Gastrocnemius medialis (tissue), 4 donors: ENCODE data around the gene PRMT1. TPM values are rescaled to one million over a fixed set of nuclear protein-coding genes. Genes with fewer than 3 reads are reported as not detected.

Experiments used
- ATAC-seq, 2 donors: fragments of 150-250 bp; one replicate each; pipeline ENCODE4 v1.9.1; 2016
- DNase-seq, 2 donors: peaks; one replicate each; pipeline ENCODE4 v3.0.0-alpha.2; 2019
- H3K27ac ChIP-seq, 4 donors: fragments of 200-600 bp; sonication (generic); 1 replicate in 1 of 4; 2 replicates in 3 of 4; pipeline ENCODE4 v1.5.1; 2016 to 2018; ENCODE audit warnings: mild to moderate bottlenecking in 2 of 4, moderate library complexity in 1 of 4
- H3K27me3 ChIP-seq, 3 donors: fragments of 200-600 bp; sonication (generic) in 2 of 3; 1 replicate in 1 of 3; 2 replicates in 2 of 3; pipeline versions ENCODE4 v1.5.1 to v1.6.0; 2016 to 2019; ENCODE audit warnings: mild to moderate bottlenecking in 1 of 3, moderate library complexity in 1 of 3
- H3K36me3 ChIP-seq, 2 donors: fragments of 200-600 bp; sonication (generic) in 1 of 2; one replicate each; pipeline ENCODE4 v1.5.1; 2017 to 2018
- H3K4me1 ChIP-seq, 2 donors: fragments of 200-600 bp; sonication (generic) in 1 of 2; one replicate each; pipeline ENCODE4 v1.5.1; 2016 to 2017; ENCODE audit warnings: mild to moderate bottlenecking in 2 of 2
- H3K4me3 ChIP-seq, 4 donors: fragments of 200-600 bp; sonication (generic) in 3 of 4; 1 replicate in 1 of 4; 2 replicates in 3 of 4; pipeline ENCODE4 v1.5.1; 2016 to 2019; ENCODE audit warnings: mild to moderate bottlenecking in 2 of 4
- H3K9me3 ChIP-seq, 3 donors: fragments of 200-600 bp; sonication (generic) in 2 of 3; 1 replicate in 1 of 3; 2 replicates in 2 of 3; pipeline ENCODE4 v1.5.1; 2016 to 2019
- POLR2A ChIP-seq, 2 donors: fragments of 450-650 bp; IDR thresholded peaks; one replicate each; pipeline ENCODE4 v1.6.1; 2017; ENCODE audit warnings: antibody characterized with exemption in 2 of 2, mild to moderate bottlenecking in 2 of 2, moderate library complexity in 2 of 2
- in situ Hi-C, 4 donors: fragments of 200-750 bp; cut with MboI; loops; one replicate each; pipeline versions ENCODE4 v1.15.0 to v1.8.0; 2017; ENCODE audit warnings: low sequenced_read_pairs in 4 of 4
- intact Hi-C: fragments of 100-400 bp; cut with DNase I; formaldehyde crosslinking; loops from one replicate; pipeline ENCODE4 v1.15.1; 2023; ENCODE audit warnings: low total_unique reads
- microRNA-seq, 2 donors: library from miRNA; unstranded; fragments of <30 nt; microRNA quantifications; one replicate each; pipeline ENCODE4, GENCODE V29; 2016; ENCODE audit warnings: borderline replicate concordance in 2 of 2
- total RNA-seq, 4 donors: library from RNA; depleted of rRNA; stranded (reverse); fragments of >200 nt; gene quantifications; one replicate each; pipeline versions ENCODE4 v1.1.0 to v1.2.3, GENCODE V29; 2016
- TF ChIP-seq, protein P1 (sequence below), 5 experiments: fragments of 450-650 bp in 3 of 5; fragments of 200-600 bp in 2 of 5; sonication (generic) in 2 of 5; IDR thresholded peaks in 4 of 5; conservative IDR thresholded peaks in 1 of 5; 1 replicate in 4 of 5; 2 replicates in 1 of 5; pipeline ENCODE4 v1.5.1; 2016 to 2019; ENCODE audit warnings: antibody characterized with exemption in 5 of 5, mild to moderate bottlenecking in 3 of 5, moderate library complexity in 3 of 5

PRMT1 gene
- total RNA-seq, 4 donors from 2014 or later: 190 to 242 (median 229) TPM

DNA sequence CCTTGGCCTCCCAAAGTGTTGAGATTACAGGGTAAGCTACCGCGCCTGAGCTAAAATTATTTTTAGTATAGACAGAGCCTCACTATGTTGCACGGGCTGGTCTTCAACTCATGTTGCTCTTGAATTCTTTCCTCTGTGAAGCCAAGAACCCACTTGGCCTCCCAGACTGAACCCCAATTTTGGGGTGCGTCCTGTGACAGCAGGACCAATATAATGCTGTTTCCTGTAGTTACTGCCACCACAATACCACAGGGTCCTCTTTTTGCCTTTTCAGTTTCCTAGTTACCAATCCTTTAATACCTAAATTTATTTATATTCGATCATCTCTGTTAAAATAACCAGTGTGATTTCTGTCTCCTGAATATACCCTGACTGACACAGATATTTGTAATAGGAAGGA, 53.1 kb downstream of the PRMT1 start:
- TF ChIP-seq POLR2A (IDR thresholded peaks at IDR 0.05): no peak
- TF ChIP-seq, protein P1, sequence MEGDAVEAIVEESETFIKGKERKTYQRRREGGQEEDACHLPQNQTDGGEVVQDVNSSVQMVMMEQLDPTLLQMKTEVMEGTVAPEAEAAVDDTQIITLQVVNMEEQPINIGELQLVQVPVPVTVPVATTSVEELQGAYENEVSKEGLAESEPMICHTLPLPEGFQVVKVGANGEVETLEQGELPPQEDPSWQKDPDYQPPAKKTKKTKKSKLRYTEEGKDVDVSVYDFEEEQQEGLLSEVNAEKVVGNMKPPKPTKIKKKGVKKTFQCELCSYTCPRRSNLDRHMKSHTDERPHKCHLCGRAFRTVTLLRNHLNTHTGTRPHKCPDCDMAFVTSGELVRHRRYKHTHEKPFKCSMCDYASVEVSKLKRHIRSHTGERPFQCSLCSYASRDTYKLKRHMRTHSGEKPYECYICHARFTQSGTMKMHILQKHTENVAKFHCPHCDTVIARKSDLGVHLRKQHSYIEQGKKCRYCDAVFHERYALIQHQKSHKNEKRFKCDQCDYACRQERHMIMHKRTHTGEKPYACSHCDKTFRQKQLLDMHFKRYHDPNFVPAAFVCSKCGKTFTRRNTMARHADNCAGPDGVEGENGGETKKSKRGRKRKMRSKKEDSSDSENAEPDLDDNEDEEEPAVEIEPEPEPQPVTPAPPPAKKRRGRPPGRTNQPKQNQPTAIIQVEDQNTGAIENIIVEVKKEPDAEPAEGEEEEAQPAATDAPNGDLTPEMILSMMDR (IDR thresholded peaks at IDR 0.05 in 4 of 5, conservative IDR thresholded peaks at IDR 0.05 in 1 of 5): no peak
- DNase-seq (no peak), ATAC-seq (no peak)
- no peak overlapping the region for H3K27ac ChIP-seq
- no peak overlapping the region for H3K4me3 ChIP-seq
- intact Hi-C loops (no loop called here), in situ Hi-C loops (no loop called here)
- no peaks in the 10 kb centered on the region for H3K36me3 ChIP-seq
- H3K9me3 ChIP-seq: no peaks in the 10 kb centered on the region
- H3K27me3 ChIP-seq: peaks cover 3 to 10% (median 5%) of the 10 kb centered on the region in 3 donors
- no peaks in the 10 kb centered on the region for H3K4me1 ChIP-seq

Small RNAs within 50 kb of the gene (microRNA-seq; reads per million reads assigned to microRNA genes)
- 0 to 4.7 reads per million in 2 donors for gene MIR5088

Other genes with a start within 250 kb of the PRMT1 start
- 1 to 10 TPM in 1 of 4 donors, under 1 TPM in 3; 0.24 to 1.6 (median 0.33) TPM for gene SLC17A7, start 235.7 kb upstream of the PRMT1 start, total RNA-seq
- 100 to 1,000 TPM in 1 of 4 donors, 10 to 100 TPM in 3; 41.9 to 107 (median 79.0) TPM for gene PIH1D1, start 225.5 kb upstream of the PRMT1 start, total RNA-seq
- gene ALDH16A1, start 224.0 kb upstream of the PRMT1 start, total RNA-seq: 10 to 100 TPM in 2 of 4 donors, 1 to 10 TPM in 2; 8.0 to 12.6 (median 9.9) TPM
- gene FLT3LG, start 203.1 kb upstream of the PRMT1 start, total RNA-seq: 1 to 10 TPM in 3 of 4 donors, under 1 TPM in 1; 0.91 to 2.7 (median 1.2) TPM
- gene RPL13A, start 189.7 kb upstream of the PRMT1 start, total RNA-seq: 1,000 to 10,000 TPM; 1,565 to 2,260 (median 1,899) TPM
- gene RPS11, start 180.8 kb upstream of the PRMT1 start, total RNA-seq: 1,000 to 10,000 TPM; 2,509 to 3,015 (median 2,721) TPM
- 10 to 100 TPM; 54.8 to 68.2 (median 59.7) TPM for gene FCGRT, start 164.6 kb upstream of the PRMT1 start, total RNA-seq
- 10 to 100 TPM in 2 of 4 donors, 1 to 10 TPM in 2; 1.2 to 11.7 (median 7.6) TPM for gene RCN3, start 149.3 kb upstream of the PRMT1 start, total RNA-seq
- 10 to 100 TPM; 62.4 to 92.8 (median 78.9) TPM for gene NOSIP, start 96.7 kb upstream of the PRMT1 start, total RNA-seq
- gene PRRG2, start 96.0 kb upstream of the PRMT1 start, total RNA-seq: 1 to 10 TPM in 3 of 4 donors, not detected in 1; 1.4 to 4.6 (median 3.8) TPM
- gene PRR12, start 86.1 kb upstream of the PRMT1 start, total RNA-seq: 1 to 10 TPM; 3.4 to 7.7 (median 3.8) TPM
- 10 to 100 TPM; 12.4 to 26.2 (median 24.2) TPM for gene RRAS, start 37.1 kb upstream of the PRMT1 start, total RNA-seq
- 10 to 100 TPM; 13.7 to 36.1 (median 32.9) TPM for gene SCAF1, start 35.1 kb upstream of the PRMT1 start, total RNA-seq
- gene IRF3, start 11.4 kb upstream of the PRMT1 start, total RNA-seq: 10 to 100 TPM; 11.0 to 18.6 (median 13.7) TPM
- gene BCL2L12, start 11.3 kb upstream of the PRMT1 start, total RNA-seq: 10 to 100 TPM; 10.7 to 12.9 (median 11.8) TPM
- gene ADM5, start 12.3 kb downstream of the PRMT1 start, total RNA-seq: 1 to 10 TPM in 3 of 4 donors, not detected in 1; 1.0 to 2.1 (median 1.4) TPM
- under 1 TPM in 3 of 4 donors, not detected in 1; 0.26 to 0.97 (median 0.73) TPM for gene CPT1C, start 13.8 kb downstream of the PRMT1 start, total RNA-seq
- under 1 TPM in 2 of 4 donors, not detected in 2; 0.13 to 0.16 TPM for gene TSKS, start 86.0 kb downstream of the PRMT1 start, total RNA-seq
- 100 to 1,000 TPM in 3 of 4 donors, 10 to 100 TPM in 1; 94.2 to 142 (median 131) TPM for gene AP2A1, start 89.7 kb downstream of the PRMT1 start, total RNA-seq
- 10 to 100 TPM; 14.2 to 35.5 (median 26.0) TPM for gene FUZ, start 136.0 kb downstream of the PRMT1 start, total RNA-seq
- gene MED25, start 141.0 kb downstream of the PRMT1 start, total RNA-seq: 100 to 1,000 TPM in 1 of 4 donors, 10 to 100 TPM in 3; 46.6 to 105 (median 78.7) TPM
- 10 to 100 TPM; 77.6 to 88.2 (median 87.0) TPM for gene PTOV1, start 173.9 kb downstream of the PRMT1 start, total RNA-seq
- 10 to 100 TPM; 14.9 to 43.4 (median 21.1) TPM for gene PNKP, start 190.3 kb downstream of the PRMT1 start, total RNA-seq
- 10 to 100 TPM; 23.8 to 56.8 (median 43.4) TPM for gene AKT1S1, start 200.1 kb downstream of the PRMT1 start, total RNA-seq
- 10 to 100 TPM; 48.7 to 84.3 (median 66.4) TPM for gene TBC1D17, start 200.4 kb downstream of the PRMT1 start, total RNA-seq
- gene IL4I1, start 219.6 kb downstream of the PRMT1 start, total RNA-seq: 1 to 10 TPM in 1 of 4 donors, under 1 TPM in 1, not detected in 2; 0.15 to 1.1 TPM